ENCODE results near the gene FILIP1L. TPM values are rescaled to one million over a fixed set of nuclear protein-coding genes. Genes with fewer than 3 reads are reported as not detected.
A peak's percentile ranks its signal among the peaks of the same experiment; 100 is the strongest.

FILIP1L gene
- total RNA-seq, 1 donor from 2014 or later, result 1.5 TPM

DNA sequence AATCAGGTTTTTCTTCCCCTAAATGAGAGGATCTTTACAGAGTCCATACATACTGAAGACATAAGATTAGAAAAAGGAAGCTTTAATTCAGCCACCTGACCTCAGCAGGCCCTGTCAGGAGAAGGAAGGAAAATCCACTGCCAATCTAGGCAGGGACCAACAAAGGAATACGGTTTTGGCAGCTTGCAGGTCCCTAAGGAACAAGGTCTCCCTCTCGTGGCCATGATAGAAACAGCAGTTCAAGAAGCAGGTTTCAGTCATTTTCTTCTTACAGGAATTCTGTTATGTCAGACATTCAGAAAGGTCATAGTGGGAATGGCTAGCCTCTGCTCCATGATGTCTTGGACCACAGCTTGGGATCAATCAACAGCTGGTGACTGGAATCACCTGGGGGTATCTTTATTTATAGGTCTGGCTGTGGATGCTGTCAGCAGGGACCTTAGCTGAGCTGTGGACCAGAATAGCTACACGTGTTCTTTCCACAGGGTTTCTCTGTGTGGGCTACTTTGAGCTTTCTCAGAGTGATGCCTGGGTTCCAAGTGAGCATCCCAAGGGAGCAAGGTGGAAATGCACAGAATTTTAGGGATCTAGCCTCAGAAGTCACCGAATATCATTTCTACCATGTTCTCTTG, 306.0 kb downstream of the FILIP1L start:
- no peak overlapping the region for H3K27ac Mint-ChIP-seq
- ATAC-seq (ENCODE audit: low read depth) (peak; percentile 45), DNase-seq (no peak)
- ChIA-PET CTCF (interaction anchor here (0.9 to 1.9 kb wide), 5 partner anchors 10 to 991 kb away, joined by 3 to 7 read pairs (median 4); partner anchors contain the start of gene CMSS1), POLR2A (no interaction called here)
- no peak overlapping the region for H3K4me3 Mint-ChIP-seq
- H3K4me1 Mint-ChIP-seq, result no peaks in the 10 kb centered on the region
- TF ChIP-seq, protein P1, sequence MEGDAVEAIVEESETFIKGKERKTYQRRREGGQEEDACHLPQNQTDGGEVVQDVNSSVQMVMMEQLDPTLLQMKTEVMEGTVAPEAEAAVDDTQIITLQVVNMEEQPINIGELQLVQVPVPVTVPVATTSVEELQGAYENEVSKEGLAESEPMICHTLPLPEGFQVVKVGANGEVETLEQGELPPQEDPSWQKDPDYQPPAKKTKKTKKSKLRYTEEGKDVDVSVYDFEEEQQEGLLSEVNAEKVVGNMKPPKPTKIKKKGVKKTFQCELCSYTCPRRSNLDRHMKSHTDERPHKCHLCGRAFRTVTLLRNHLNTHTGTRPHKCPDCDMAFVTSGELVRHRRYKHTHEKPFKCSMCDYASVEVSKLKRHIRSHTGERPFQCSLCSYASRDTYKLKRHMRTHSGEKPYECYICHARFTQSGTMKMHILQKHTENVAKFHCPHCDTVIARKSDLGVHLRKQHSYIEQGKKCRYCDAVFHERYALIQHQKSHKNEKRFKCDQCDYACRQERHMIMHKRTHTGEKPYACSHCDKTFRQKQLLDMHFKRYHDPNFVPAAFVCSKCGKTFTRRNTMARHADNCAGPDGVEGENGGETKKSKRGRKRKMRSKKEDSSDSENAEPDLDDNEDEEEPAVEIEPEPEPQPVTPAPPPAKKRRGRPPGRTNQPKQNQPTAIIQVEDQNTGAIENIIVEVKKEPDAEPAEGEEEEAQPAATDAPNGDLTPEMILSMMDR (IDR thresholded peaks at IDR 0.05), result peak; percentile 90
- peaks cover 12% of the 10 kb centered on the region for H3K9me3 Mint-ChIP-seq
- no peaks in the 10 kb centered on the region for H3K27me3 Mint-ChIP-seq
- peaks cover 6% of the 10 kb centered on the region for H3K36me3 Mint-ChIP-seq (ENCODE audit: low read depth)
- intact Hi-C loops (cut with micrococcal nuclease), result loop anchor here (1.0 kb wide), 1 partner anchor 991 kb away; no protein-coding TSS in a partner anchor

DNA sequence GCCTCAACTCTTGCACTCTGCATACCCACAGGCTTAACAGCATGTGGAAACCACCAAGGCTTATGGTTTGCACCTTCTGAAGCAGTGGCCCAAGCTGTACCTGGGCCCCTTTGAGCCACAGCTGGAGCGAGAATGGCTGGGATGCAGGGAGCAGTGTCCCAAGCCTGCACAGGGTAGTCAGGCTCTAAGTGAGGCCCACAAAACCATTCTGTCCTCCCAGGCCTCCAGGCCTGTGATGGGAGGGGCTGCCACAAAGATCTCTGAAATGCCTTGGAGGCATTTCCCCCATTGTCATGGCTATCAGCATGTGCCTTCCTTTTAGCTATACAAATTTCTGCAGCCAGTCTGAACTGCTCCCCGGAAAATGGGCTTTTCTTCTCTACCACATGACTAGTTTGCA, 309.1 kb downstream of the FILIP1L start:
- DNase-seq (no peak), ATAC-seq (ENCODE audit: low read depth) (no peak)
- ChIA-PET CTCF (interaction anchor here (1.7 kb wide), 1 partner anchor 13 kb away, joined by 7 read pairs; the partner anchor contains the start of gene CMSS1), POLR2A (no interaction called here)
- H3K4me3 Mint-ChIP-seq, result no peak overlapping the region
- no peak overlapping the region for H3K27ac Mint-ChIP-seq
- peaks cover 6% of the 10 kb centered on the region for H3K36me3 Mint-ChIP-seq (ENCODE audit: low read depth)
- intact Hi-C loops (cut with micrococcal nuclease), result no loop called here
- H3K9me3 Mint-ChIP-seq, result peaks cover 12% of the 10 kb centered on the region
- H3K27me3 Mint-ChIP-seq, result no peaks in the 10 kb centered on the region
- H3K4me1 Mint-ChIP-seq, result no peaks in the 10 kb centered on the region
- TF ChIP-seq, protein P1 (IDR thresholded peaks at IDR 0.05), result no peak

DNA sequence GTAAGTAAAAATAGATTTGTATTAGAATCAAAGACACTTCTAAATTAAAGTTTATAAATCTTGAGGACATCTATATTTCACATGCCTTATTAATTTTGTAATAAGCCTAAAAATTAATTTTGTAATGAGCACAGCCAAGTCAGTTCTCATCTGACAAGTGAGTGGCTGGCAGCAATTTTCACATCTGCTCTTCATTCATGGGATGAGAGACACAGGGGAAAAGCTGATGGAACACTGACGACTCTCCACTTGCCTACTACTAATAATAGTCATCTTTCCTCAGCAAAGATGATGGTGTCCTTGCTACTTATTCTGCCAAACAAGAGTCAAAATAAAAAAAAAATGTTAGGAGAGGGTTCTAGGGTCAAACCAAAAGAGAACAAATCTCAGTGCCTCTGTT, 311.0 kb downstream of the FILIP1L start:
- TF ChIP-seq, protein P1 (IDR thresholded peaks at IDR 0.05), result no peak
- ATAC-seq (ENCODE audit: low read depth) (no peak), DNase-seq (no peak)
- no peak overlapping the region for H3K27ac Mint-ChIP-seq
- H3K4me3 Mint-ChIP-seq, result no peak overlapping the region
- H3K4me1 Mint-ChIP-seq, result no peaks in the 10 kb centered on the region
- no peaks in the 10 kb centered on the region for H3K27me3 Mint-ChIP-seq
- intact Hi-C loops (cut with micrococcal nuclease), result no loop called here
- ChIA-PET CTCF (no interaction called here), POLR2A (no interaction called here)
- H3K36me3 Mint-ChIP-seq (ENCODE audit: low read depth), result peaks cover 6% of the 10 kb centered on the region
- H3K9me3 Mint-ChIP-seq, result peaks cover 12% of the 10 kb centered on the region

DNA sequence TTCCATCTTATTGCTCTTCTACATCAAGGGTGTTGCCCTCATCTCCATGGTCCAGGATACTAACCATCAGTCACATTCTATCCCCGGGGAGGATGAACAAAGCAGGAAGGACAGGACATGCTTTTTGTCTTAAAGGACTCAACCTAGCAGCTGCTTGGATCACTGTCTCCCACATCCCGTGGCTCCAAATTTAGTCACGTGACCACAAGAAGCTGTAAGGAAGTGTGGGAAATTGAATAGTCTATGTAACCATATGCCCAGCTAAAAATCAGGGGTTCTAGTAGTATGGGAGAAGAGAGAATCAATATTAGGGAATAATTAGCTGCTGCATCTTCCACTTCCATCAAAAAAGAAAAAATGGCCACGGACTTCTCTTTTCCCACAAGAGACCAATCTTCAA, 314.9 kb downstream of the FILIP1L start:
- H3K27ac Mint-ChIP-seq, result no peak overlapping the region
- ATAC-seq (ENCODE audit: low read depth), result no peak

DNA sequence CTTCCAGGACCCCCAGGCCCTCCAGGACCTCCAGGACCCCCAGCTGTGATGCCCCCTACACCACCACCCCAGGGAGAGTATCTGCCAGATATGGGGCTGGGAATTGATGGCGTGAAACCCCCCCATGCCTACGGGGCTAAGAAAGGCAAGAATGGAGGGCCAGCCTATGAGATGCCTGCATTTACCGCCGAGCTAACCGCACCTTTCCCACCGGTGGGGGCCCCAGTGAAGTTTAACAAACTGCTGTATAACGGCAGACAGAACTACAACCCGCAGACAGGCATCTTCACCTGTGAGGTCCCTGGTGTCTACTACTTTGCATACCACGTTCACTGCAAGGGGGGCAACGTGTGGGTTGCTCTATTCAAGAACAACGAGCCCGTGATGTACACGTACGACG, 318.7 kb downstream of the FILIP1L start:
- no peak for DNase-seq
- ATAC-seq (ENCODE audit: low read depth), result no peak
- H3K4me3 Mint-ChIP-seq, result no peak overlapping the region
- intact Hi-C loops (cut with micrococcal nuclease), result no loop called here
- H3K36me3 Mint-ChIP-seq (ENCODE audit: low read depth), result no peaks in the 10 kb centered on the region
- TF ChIP-seq, protein P1 (IDR thresholded peaks at IDR 0.05), result no peak
- H3K4me1 Mint-ChIP-seq, result no peaks in the 10 kb centered on the region
- H3K27ac Mint-ChIP-seq, result no peak overlapping the region
- peaks cover 3% of the 10 kb centered on the region for H3K27me3 Mint-ChIP-seq
- no peaks in the 10 kb centered on the region for H3K9me3 Mint-ChIP-seq
- CTCF ChIA-PET, result no interaction called here
- POLR2A ChIA-PET, result no interaction called here

More for the DNA sequence above, 314.9 kb downstream of the FILIP1L start:
- POLR2A ChIA-PET, result no interaction called here
- Mint-ChIP-seq H3K9me3 (peaks cover 5% of the 10 kb centered on the region), H3K4me3 (no peak overlapping the region), H3K36me3 (ENCODE audit: low read depth) (no peaks in the 10 kb centered on the region), H3K4me1 (no peaks in the 10 kb centered on the region), H3K27me3 (no peaks in the 10 kb centered on the region)
- intact Hi-C loops (cut with micrococcal nuclease), result no loop called here
- DNase-seq, result no peak
- TF ChIP-seq, protein P1 (IDR thresholded peaks at IDR 0.05), result no peak
- CTCF ChIA-PET, result no interaction called here
